Measurements from ENCODE around the gene BHLHA15. TPM values are rescaled to one million over a fixed set of nuclear protein-coding genes. Genes with fewer than 3 reads are reported as not detected.

Gene BHLHA15
- total RNA-seq, 1 donor from 2014 or later, result 3.2 TPM

DNA sequence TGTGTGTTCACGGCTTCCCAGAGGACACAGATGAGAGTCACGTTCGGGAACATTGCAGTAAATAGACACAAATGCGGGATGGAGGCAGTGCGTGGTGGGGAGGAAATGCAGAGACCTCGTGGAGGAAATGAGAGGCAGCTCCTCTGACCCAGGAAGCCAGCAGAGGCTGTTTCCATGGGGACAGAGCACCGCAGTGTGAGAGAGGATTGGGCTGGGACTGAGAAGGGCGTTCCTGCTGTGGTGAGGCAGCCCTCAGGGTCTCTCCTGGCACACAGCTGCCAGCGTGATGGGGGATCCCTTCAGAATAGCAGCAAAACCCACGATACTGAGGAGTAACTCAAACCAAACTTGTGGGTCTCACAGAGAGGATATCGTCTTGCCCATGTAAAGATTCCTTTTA lies 21.7 kb upstream of the BHLHA15 start:
- H3K36me3 ChIP-seq (ENCODE audit: control insufficient read depth, insufficient read depth, low read length), result peaks cover 12% of the 10 kb centered on the region
- TF ChIP-seq, protein P1, sequence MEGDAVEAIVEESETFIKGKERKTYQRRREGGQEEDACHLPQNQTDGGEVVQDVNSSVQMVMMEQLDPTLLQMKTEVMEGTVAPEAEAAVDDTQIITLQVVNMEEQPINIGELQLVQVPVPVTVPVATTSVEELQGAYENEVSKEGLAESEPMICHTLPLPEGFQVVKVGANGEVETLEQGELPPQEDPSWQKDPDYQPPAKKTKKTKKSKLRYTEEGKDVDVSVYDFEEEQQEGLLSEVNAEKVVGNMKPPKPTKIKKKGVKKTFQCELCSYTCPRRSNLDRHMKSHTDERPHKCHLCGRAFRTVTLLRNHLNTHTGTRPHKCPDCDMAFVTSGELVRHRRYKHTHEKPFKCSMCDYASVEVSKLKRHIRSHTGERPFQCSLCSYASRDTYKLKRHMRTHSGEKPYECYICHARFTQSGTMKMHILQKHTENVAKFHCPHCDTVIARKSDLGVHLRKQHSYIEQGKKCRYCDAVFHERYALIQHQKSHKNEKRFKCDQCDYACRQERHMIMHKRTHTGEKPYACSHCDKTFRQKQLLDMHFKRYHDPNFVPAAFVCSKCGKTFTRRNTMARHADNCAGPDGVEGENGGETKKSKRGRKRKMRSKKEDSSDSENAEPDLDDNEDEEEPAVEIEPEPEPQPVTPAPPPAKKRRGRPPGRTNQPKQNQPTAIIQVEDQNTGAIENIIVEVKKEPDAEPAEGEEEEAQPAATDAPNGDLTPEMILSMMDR (IDR thresholded peaks at IDR 0.05; ENCODE audit: insufficient read depth, low read length, severe bottlenecking), result no peak
- FAIRE-seq (no peak), DNase-seq (ENCODE audit: low read depth) (no peak)
- no peaks in the 10 kb centered on the region for H3K27me3 ChIP-seq (ENCODE audit: control insufficient read depth, insufficient read depth, low read length)
- H3K4me3 ChIP-seq (ENCODE audit: low read depth, low read length), result no peak overlapping the region

DNA sequence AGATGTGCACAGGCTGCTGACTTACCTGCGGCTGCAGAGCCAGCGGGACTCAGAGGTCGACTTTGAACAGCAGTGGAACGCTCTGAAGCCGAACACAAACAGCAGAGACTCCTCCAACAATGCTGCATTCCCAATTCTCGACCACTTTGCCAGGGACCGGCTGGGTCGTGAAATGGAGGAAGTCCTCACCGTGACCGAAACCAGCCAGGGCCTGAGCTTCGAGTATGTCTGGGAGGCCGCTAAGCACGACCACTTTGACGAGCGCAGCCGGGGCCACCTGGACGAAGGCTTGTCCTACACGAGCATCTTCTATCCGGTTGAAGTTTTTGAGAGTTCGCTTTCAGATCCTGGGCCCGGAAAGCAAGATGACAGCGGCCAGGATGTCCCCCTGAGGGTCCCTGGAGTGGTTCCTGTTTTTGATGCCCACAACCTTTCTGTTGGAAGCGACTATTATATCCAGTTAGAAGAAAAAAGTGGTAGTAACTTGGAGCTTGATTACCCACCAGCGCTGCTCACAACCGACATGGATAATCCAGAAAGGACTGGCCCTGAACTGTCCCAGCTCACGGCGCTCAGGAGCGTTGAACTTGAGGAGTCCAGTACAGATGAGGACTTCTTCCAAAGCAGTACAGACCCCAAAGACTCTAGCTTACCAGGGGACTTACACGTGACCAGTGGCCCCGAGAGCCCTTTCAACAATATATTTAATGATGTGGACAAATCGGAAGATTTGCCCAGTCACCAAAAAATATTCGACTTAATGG lies 19.4 kb upstream of the BHLHA15 start:
- TF ChIP-seq, protein P1 (IDR thresholded peaks at IDR 0.05; ENCODE audit: insufficient read depth, low read length, severe bottlenecking), result no peak
- DNase-seq (ENCODE audit: low read depth) (no peak), FAIRE-seq (peak; percentile 60)
- no peaks in the 10 kb centered on the region for H3K27me3 ChIP-seq (ENCODE audit: control insufficient read depth, insufficient read depth, low read length)
- no peak overlapping the region for H3K4me3 ChIP-seq (ENCODE audit: low read depth, low read length)
- H3K36me3 ChIP-seq (ENCODE audit: control insufficient read depth, insufficient read depth, low read length), result peaks cover 12% of the 10 kb centered on the region

DNA sequence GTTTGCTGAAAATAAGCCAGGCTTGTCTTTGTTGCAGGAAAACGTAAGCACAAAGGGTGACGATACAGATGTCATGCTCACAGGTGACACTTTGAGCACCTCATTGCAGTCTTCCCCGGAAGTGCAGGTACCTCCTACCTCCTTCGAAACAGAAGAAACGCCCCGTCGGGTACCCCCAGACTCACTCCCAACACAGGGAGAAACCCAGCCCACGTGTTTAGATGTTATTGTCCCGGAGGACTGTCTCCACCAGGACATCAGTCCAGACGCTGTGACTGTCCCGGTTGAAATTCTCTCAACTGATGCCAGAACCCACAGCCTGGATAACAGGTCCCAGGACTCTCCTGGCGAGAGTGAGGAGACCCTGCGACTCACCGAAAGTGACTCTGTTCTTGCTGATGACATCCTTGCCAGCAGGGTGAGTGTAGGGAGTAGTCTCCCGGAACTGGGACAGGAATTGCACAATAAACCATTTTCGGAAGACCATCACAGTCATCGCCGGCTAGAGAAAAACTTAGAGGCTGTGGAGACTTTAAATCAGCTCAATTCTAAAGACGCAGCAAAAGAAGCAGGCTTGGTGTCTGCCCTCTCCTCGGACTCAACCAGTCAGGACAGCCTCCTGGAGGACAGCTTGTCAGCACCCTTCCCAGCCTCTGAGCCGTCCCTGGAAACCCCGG lies 18.3 kb upstream of the BHLHA15 start:
- TF ChIP-seq, protein P1 (IDR thresholded peaks at IDR 0.05; ENCODE audit: insufficient read depth, low read length, severe bottlenecking), result no peak
- no peak for DNase-seq (ENCODE audit: low read depth)
- no peak overlapping the region for H3K4me3 ChIP-seq (ENCODE audit: low read depth, low read length)
- H3K27me3 ChIP-seq (ENCODE audit: control insufficient read depth, insufficient read depth, low read length), result no peaks in the 10 kb centered on the region
- peaks cover 12% of the 10 kb centered on the region for H3K36me3 ChIP-seq (ENCODE audit: control insufficient read depth, insufficient read depth, low read length)
- no peak for FAIRE-seq

DNA sequence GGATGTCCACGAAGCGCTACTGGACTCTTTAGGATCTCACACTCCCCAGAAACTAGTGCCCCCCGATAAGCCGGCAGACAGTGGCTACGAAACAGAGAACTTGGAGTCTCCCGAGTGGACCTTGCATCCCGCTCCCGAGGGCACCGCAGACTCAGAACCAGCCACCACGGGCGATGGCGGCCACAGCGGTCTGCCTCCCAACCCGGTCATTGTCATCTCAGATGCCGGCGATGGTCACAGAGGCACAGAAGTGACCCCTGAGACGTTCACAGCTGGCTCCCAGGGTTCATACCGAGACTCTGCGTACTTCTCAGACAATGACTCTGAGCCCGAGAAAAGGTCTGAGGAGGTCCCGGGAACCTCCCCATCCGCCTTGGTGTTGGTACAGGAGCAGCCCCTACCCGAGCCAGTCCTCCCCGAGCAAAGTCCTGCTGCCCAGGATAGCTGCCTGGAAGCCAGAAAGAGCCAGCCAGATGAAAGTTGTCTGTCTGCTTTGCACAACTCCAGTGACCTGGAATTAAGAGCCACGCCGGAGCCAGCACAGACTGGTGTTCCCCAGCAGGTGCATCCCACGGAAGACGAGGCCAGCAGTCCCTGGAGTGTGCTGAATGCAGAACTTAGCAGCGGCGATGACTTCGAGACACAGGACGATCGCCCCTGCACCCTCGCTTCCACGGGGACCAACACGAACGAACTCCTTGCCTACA lies 17.6 kb upstream of the BHLHA15 start:
- Histone ChIP-seq H3K27me3 (ENCODE audit: control insufficient read depth, insufficient read depth, low read length) (no peaks in the 10 kb centered on the region), H3K4me3 (ENCODE audit: low read depth, low read length) (no peak overlapping the region), H3K36me3 (ENCODE audit: control insufficient read depth, insufficient read depth, low read length) (peaks cover 12% of the 10 kb centered on the region)
- FAIRE-seq, result no peak
- TF ChIP-seq, protein P1 (IDR thresholded peaks at IDR 0.05; ENCODE audit: insufficient read depth, low read length, severe bottlenecking), result no peak
- DNase-seq (ENCODE audit: low read depth), result no peak

DNA sequence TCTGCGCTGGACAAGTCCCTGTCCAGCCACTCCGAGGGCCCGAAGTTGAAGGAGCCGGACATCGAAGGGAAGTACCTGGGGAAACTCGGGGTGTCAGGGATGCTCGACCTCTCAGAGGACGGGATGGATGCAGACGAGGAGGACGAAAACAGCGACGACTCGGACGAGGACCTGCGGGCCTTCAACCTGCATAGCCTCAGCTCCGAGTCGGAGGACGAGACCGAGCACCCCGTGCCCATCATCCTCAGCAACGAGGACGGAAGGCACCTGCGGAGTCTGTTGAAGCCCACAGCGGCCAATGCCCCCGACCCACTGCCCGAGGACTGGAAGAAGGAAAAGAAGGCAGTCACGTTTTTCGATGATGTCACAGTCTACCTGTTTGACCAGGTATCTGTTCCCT lies 17.1 kb upstream of the BHLHA15 start:
- TF ChIP-seq, protein P1 (IDR thresholded peaks at IDR 0.05; ENCODE audit: insufficient read depth, low read length, severe bottlenecking), result no peak
- H3K36me3 ChIP-seq (ENCODE audit: control insufficient read depth, insufficient read depth, low read length), result peaks cover 12% of the 10 kb centered on the region

More for the DNA sequence above, 17.1 kb upstream of the BHLHA15 start:
- Histone ChIP-seq H3K27me3 (ENCODE audit: control insufficient read depth, insufficient read depth, low read length) (no peaks in the 10 kb centered on the region), H3K4me3 (ENCODE audit: low read depth, low read length) (no peak overlapping the region)
- FAIRE-seq (no peak), DNase-seq (ENCODE audit: low read depth) (no peak)
